Esophagus muscularis mucosa (tissue), 3 donors: Measurements from ENCODE around the gene TRAF3IP3.

ENCODE experiments used
- POLR2A ChIP-seq: fragments of 450-650 bp; IDR thresholded peaks from one replicate; pipeline ENCODE4 v1.6.1; 2017; ENCODE audit warnings: antibody characterized with exemption, moderate library complexity, mild to moderate bottlenecking, low read depth
- TF ChIP-seq, protein P1 (sequence below), 3 experiments: fragments of 200-600 bp in 2 of 3; fragments of 450-650 bp in 1 of 3; sonication (generic) in 2 of 3; IDR thresholded peaks; one replicate each; pipeline ENCODE4 v1.5.1; 2017 to 2019; ENCODE audit warnings: antibody characterized with exemption in 3 of 3, mild to moderate bottlenecking in 2 of 3, moderate library complexity in 1 of 3

DNA sequence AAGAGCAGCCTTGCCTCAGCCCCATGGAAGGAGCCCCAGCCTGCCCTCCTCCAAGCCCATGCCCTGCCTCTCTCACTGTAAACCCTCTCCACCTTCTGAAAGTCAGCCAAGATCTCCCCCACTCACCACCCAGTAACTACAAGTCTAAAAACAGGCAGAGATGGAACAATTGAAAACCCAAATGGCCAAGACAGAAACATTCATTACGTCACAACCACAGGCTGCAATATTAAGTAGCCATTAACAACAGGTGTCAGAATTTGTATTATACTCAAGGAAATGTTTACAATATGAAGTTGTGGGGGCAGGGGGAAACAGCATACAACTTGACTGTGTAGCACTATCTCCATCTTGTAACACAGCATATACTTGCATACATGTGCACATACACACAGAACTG is 47.7 kb downstream of the TRAF3IP3 start:
- no peak for TF ChIP-seq POLR2A
- TF ChIP-seq, protein P1, sequence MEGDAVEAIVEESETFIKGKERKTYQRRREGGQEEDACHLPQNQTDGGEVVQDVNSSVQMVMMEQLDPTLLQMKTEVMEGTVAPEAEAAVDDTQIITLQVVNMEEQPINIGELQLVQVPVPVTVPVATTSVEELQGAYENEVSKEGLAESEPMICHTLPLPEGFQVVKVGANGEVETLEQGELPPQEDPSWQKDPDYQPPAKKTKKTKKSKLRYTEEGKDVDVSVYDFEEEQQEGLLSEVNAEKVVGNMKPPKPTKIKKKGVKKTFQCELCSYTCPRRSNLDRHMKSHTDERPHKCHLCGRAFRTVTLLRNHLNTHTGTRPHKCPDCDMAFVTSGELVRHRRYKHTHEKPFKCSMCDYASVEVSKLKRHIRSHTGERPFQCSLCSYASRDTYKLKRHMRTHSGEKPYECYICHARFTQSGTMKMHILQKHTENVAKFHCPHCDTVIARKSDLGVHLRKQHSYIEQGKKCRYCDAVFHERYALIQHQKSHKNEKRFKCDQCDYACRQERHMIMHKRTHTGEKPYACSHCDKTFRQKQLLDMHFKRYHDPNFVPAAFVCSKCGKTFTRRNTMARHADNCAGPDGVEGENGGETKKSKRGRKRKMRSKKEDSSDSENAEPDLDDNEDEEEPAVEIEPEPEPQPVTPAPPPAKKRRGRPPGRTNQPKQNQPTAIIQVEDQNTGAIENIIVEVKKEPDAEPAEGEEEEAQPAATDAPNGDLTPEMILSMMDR (IDR thresholded peaks at IDR 0.05): no peak
